Body of pancreas (tissue), 4 donors: ENCODE measurements around the gene MRPL30. TPM values are rescaled to one million over a fixed set of nuclear protein-coding genes. Genes with fewer than 3 reads are reported as not detected.
"Not testable (repeated sequence)": the region's sequence is repeated elsewhere in the genome, so short reads cannot be mapped to it uniquely, and the experiment has no call there.

Experiments
- ATAC-seq: fragments of 150-250 bp; one replicate; pipeline ENCODE4 v1.9.1; 2016
- DNase-seq, 4 donors: peaks; one replicate each; pipeline ENCODE4 v3.0.0-alpha.2; 2019
- H3K27ac ChIP-seq, 4 donors: fragments of 200-600 bp; sonication (generic); 1 replicate in 3 of 4; 2 replicates in 1 of 4; pipeline versions ENCODE4 v1.5.1 to v1.6.1; 2016 to 2019; ENCODE audit warnings: mild to moderate bottlenecking in 1 of 4, mixed read lengths in 1 of 4, moderate library complexity in 1 of 4
- H3K27me3 ChIP-seq, 2 donors: fragments of 200-600 bp; sonication (generic); one replicate each; pipeline ENCODE4 v1.6.0; 2016; ENCODE audit warnings: mild to moderate bottlenecking in 1 of 2
- H3K36me3 ChIP-seq, 2 donors: fragments of 200-600 bp; sonication (generic); replicated peaks in 1 of 2; 2 replicates each; pipeline ENCODE4 v1.5.1; 2016; ENCODE audit warnings: low read depth in 2 of 2; ENCODE audit not compliant: insufficient read depth in 1 of 2
- H3K4me1 ChIP-seq: fragments of 200-600 bp; sonication (generic); one replicate; pipeline ENCODE4 v1.6.0; 2016
- H3K4me3 ChIP-seq, 2 donors: fragments of 200-600 bp; sonication (generic); 1 replicate in 1 of 2; 2 replicates in 1 of 2; pipeline ENCODE4 v1.5.1; 2016 to 2019
- H3K9me3 ChIP-seq, 3 donors: fragments of 200-600 bp; sonication (generic); 1 replicate in 2 of 3; 2 replicates in 1 of 3; pipeline ENCODE4 v1.5.1; 2016
- POLR2A ChIP-seq, 3 donors: fragments of 450-650 bp; IDR thresholded peaks; one replicate each; pipeline ENCODE4 v1.6.1; 2016; ENCODE audit warnings: antibody characterized with exemption in 3 of 3, mild to moderate bottlenecking in 2 of 3
- WGBS, 2 donors: methylation state at CpG; one replicate each; pipeline ENCODE4 v1.1.5; 2017; 5-methylcytosine and 5-hydroxymethylcytosine counted together
- intact Hi-C: fragments of 100-400 bp; cut with DNase I; formaldehyde crosslinking; loops from one replicate; pipeline ENCODE4 v1.15.1; 2023
- total RNA-seq, 2 donors: library from RNA; depleted of rRNA; stranded (reverse); fragments of >200 nt; gene quantifications; one replicate each; pipeline ENCODE4 v1.1.0, GENCODE V29; 2016
- TF ChIP-seq, protein P1 (sequence below), 7 experiments: fragments of 450-650 bp in 4 of 7; fragments of 200-600 bp in 3 of 7; sonication (generic) in 3 of 7; IDR thresholded peaks; one replicate each; pipeline ENCODE4 v1.5.1; 2016 to 2019; ENCODE audit warnings: antibody characterized with exemption in 7 of 7

Gene MRPL30
- total RNA-seq = 10 to 100 TPM in 1 of 2 donors, 1 to 10 TPM in 1; 6.9 to 17.6 TPM

DNA sequence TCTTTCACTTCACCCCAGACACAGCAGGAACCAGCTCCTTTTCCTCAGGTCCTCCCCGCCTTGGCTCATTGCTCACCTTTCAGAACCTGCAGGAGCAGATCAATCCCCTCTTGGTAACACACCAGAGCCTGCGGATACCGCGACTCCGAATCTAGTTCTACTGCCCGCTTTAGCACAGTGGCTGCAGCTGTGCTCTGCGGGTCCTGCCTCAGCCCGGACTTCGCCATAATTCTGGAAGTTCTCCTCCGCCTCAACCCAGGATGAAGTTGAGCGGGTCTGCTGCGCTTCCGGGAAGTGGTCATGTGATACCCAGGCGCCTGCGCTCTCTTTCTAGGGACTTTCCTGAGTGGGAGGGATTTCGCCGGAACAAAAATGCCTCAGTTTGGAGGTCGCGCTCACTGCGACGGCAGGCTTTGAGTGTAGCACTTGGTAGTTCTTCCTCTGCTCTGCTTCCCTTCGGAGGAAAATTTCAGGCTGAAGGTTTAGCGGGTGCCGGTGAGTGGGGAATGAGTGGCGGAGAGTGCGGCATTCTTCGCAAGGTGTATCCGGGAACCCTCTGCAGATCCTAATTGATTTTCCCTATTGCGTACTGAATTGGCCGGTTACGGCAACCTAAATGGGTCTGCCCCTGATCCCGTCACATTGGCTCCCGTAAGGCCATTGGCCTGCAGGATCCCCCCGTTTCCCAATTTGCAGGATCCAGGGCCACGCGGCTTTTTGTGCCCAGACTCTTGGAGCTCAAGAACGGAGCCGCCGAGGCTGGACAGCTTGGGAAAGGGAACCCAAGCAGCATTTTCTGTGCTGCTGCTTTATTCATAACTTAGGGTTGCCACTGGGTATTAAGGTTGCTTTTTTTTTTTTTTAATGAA, at the start of gene MRPL30, which contains the start of gene MITD1:
Gene MRPL30, plus strand, starts transcription at position 430 of the 869 bp plus-strand sequence. CDS start 5,020 bp downstream, outside the sequence.
Gene MITD1, minus strand, starts transcription at position 304 of the 869 bp plus-strand sequence. Its CDS starts 77 bp downstream, at position 227.
- H3K27ac ChIP-seq = peak within 1 kb of the TSS; percentile 53 to 85 (median 66)

DNA sequence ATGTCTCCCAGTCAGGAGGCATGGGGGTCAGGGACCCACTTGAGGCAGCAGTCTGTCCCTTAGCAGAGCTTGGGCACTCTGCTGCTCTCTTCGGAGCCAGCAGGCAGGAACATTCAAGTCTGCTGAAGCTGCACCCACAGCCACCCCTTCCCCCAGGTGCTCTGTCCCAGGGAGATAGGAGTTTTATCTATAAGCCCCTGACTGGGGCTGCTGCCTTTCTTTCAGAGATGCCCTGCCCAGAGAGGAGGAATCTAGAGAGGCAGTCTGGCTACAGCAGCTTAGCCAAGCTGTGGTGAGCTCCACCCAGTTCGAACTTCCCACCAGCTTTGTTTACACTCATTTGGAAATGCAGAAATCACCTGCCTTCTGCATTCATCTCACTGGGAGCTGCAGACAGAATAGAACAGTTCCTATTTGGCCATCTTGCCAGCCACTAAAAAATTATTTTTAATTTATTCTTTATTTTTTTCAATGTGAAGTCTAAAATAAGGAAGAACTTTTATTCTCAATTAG, 45.9 kb upstream of the MRPL30 start:
- DNase-seq, H3K27me3 ChIP-seq, H3K36me3 ChIP-seq, H3K27ac ChIP-seq, ATAC-seq, H3K4me3 ChIP-seq, intact Hi-C loops, H3K9me3 ChIP-seq, H3K4me1 ChIP-seq: not testable (repeated sequence)
- WGBS, 2 donors = 92% methylated on average over 1 to 2 of the region's 2 CpGs

More for the DNA sequence above, at the start of gene MRPL30, which contains the start of gene MITD1:
- no peaks in the 10 kb centered on the region for H3K27me3 ChIP-seq
- intact Hi-C loops = no loop called here
- no peaks in the 10 kb centered on the region for H3K9me3 ChIP-seq
- DNase-seq = peak; percentile 91 to 96 (median 94)
- WGBS, 2 donors = 1% methylated on average over 32 to 39 of the region's 39 CpGs
- peak within 1 kb of the TSS; percentile 35 to 82 for H3K4me3 ChIP-seq
- peak; percentile 97 for ATAC-seq
- peaks cover 41% of the 10 kb centered on the region for H3K4me1 ChIP-seq
- TF ChIP-seq, protein P1, sequence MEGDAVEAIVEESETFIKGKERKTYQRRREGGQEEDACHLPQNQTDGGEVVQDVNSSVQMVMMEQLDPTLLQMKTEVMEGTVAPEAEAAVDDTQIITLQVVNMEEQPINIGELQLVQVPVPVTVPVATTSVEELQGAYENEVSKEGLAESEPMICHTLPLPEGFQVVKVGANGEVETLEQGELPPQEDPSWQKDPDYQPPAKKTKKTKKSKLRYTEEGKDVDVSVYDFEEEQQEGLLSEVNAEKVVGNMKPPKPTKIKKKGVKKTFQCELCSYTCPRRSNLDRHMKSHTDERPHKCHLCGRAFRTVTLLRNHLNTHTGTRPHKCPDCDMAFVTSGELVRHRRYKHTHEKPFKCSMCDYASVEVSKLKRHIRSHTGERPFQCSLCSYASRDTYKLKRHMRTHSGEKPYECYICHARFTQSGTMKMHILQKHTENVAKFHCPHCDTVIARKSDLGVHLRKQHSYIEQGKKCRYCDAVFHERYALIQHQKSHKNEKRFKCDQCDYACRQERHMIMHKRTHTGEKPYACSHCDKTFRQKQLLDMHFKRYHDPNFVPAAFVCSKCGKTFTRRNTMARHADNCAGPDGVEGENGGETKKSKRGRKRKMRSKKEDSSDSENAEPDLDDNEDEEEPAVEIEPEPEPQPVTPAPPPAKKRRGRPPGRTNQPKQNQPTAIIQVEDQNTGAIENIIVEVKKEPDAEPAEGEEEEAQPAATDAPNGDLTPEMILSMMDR (IDR thresholded peaks at IDR 0.05) = no peak
- peak; percentile 29 to 89 (median 87) for TF ChIP-seq POLR2A (IDR thresholded peaks at IDR 0.05)
- H3K36me3 ChIP-seq = no peaks in the 10 kb centered on the region

DNA sequence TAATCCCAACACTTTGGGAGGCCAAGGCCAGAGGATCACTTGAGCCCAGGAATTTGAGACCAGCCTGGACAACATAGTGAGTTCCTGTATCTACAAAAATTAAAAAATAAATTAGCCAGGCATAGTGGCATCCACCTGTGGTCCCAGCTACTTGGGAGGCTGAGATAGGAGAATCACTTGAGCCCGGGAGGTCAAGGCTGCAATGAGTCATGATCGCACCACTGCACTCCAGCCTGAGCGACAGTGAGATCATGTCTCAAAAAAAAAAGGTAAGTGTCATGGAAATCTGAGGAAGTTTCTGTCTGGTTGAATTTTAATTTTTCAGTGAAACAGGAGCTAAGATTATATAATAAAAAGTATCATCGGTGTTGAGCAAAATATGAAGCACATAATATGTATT, 42.0 kb upstream of the MRPL30 start:
- Histone ChIP-seq H3K4me3 (no peak overlapping the region), H3K27ac (no peak overlapping the region), H3K36me3 (no peaks in the 10 kb centered on the region), H3K4me1 (peaks cover 15% of the 10 kb centered on the region), H3K9me3 (no peaks in the 10 kb centered on the region), H3K27me3 (no peaks in the 10 kb centered on the region)
- TF ChIP-seq POLR2A (IDR thresholded peaks at IDR 0.05) = no peak
- TF ChIP-seq, protein P1 (IDR thresholded peaks at IDR 0.05) = no peak
- ATAC-seq (no peak), DNase-seq (no peak)
- intact Hi-C loops = no loop called here
- 86 to 87% methylated on average over 4 of the region's 4 CpGs for WGBS, 2 donors

DNA sequence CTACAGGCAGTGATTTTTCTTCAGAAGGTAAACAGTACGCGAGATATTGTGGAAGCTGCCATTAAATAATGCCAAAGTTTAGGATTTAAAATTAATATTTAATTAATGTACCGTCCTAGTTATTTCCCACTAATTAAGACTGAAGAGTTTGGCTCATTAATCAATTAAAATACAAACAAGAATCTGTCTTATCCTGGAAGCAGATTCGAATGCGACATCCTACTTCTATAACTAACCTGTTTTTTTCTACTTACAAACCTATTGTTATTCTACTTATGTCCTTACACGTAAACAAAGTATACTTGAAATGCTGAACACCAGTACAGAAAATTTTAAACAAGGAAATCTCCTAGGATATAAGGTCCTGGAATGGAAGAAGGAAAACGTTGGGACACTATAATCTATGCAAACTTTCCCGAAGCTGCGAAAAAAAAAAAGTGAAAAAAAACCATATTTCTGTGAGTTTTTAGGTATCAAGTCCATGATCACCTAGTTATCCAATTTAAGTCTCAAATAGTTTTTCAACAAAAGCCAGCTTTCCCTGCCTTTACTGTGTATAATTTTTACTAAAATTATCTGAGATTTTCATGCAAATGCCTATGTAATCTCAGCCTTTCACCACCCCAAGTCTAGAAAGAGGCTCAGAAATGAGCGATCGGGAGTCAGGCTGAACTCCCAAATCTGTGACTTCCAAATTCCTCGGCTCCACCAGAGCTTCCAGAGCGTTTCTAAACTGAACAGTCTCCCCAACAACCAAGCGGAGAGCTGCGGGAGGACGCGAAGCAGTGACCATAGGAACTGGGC, 40.7 kb upstream of the MRPL30 start:
- Histone ChIP-seq H3K27me3 (no peaks in the 10 kb centered on the region), H3K36me3 (no peaks in the 10 kb centered on the region), H3K27ac (peak overlapping the region; percentile 88 to 97 (median 96)), H3K9me3 (no peaks in the 10 kb centered on the region), H3K4me1 (peaks cover 15% of the 10 kb centered on the region), H3K4me3 (peak overlapping the region; percentile 64 to 94)
- intact Hi-C loops = no loop called here
- ATAC-seq (no peak), DNase-seq (no peak)
- 7 to 9% methylated on average over 17 of the region's 17 CpGs for WGBS, 2 donors
- TF ChIP-seq, protein P1 (IDR thresholded peaks at IDR 0.05) = no peak
- no peak for TF ChIP-seq POLR2A (IDR thresholded peaks at IDR 0.05)

DNA sequence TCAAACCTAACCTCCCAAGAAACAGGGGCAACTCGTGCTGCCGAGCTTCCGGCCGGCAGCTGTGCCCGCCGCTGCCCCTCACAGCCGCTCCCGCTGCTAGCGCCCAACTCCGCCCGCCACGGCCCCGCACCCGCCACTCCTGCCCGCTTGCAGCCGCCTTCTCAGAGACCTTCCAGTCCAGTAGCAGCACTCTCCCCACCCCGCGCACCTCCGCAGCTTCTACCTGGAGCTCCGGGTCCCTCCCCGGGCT, 40.2 kb upstream of the MRPL30 start:
- H3K9me3 ChIP-seq = no peaks in the 10 kb centered on the region
- 1% methylated on average over 16 to 21 of the region's 21 CpGs for WGBS, 2 donors
- no peaks in the 10 kb centered on the region for H3K27me3 ChIP-seq
- H3K27ac ChIP-seq = peak overlapping the region; percentile 88 to 97 (median 96)
- TF ChIP-seq POLR2A (IDR thresholded peaks at IDR 0.05) = peak in 1 of 3 donors; percentile 85
- TF ChIP-seq, protein P1 (IDR thresholded peaks at IDR 0.05) = no peak
- H3K36me3 ChIP-seq = no peaks in the 10 kb centered on the region
- H3K4me1 ChIP-seq = peaks cover 15% of the 10 kb centered on the region
- intact Hi-C loops = no loop called here
- DNase-seq = no peak
- H3K4me3 ChIP-seq = peak overlapping the region; percentile 64 to 94
- ATAC-seq = peak; percentile 45
